NCI-H2171 treated with DMSO at 0.1 percent for 48 hours (cell line): Measurements from ENCODE around the gene RFPL1.
"Not testable (repeated sequence)": the region's sequence is repeated elsewhere in the genome, so short reads cannot be mapped to it uniquely, and the experiment has no call there.

Source experiments
- DNase-seq: peaks from one replicate; lab custom pipeline; 2025; lab: John Stamatoyannopoulos, UW

The RFPL1 gene

DNA sequence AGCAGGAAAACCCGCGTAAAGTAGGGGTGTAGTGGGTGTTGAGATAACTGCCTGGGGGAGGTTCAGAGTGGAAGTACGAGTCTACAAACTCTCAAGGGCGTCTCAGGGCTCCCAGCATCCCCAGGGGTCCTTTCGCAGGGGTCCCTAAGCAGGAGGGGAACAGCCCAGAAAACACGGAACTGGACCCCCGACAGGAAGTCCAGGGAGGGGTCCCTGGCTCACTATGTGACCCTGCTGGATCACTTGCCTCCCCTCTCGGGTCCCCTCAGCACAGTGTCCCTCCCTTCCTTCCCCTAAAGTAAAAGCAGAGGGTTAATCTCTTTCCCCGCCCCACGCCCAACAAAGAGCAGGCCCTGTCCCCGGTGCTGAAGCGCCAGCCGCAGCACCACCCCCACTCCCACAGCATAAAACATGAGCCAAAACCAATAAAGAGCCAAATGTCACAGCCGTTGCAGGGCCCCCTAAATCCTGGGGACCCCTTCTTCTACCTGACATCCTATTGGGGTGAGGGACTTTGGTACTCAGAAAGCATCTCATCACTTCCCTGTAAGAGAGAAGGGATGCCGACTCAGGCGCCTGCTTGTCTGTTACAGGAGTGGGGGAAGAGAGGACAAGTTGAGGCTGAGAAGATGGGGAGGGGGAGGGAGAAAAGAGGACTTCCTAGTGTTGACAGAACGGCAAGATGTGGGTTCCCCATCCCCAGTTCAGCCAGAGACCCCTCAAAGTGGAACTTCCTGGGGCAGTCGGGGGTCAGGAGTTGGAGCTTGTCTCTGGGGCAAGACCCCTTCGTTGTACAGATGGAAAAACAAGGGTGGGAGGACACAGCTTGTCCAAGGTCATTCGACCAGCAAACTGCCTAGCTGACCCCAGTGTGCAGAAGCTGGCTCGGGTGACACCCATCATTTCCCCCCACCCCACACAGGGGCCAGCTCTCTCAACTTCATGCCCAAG lies 40.2 kb downstream of the RFPL1 start:
- no peak for DNase-seq

DNA sequence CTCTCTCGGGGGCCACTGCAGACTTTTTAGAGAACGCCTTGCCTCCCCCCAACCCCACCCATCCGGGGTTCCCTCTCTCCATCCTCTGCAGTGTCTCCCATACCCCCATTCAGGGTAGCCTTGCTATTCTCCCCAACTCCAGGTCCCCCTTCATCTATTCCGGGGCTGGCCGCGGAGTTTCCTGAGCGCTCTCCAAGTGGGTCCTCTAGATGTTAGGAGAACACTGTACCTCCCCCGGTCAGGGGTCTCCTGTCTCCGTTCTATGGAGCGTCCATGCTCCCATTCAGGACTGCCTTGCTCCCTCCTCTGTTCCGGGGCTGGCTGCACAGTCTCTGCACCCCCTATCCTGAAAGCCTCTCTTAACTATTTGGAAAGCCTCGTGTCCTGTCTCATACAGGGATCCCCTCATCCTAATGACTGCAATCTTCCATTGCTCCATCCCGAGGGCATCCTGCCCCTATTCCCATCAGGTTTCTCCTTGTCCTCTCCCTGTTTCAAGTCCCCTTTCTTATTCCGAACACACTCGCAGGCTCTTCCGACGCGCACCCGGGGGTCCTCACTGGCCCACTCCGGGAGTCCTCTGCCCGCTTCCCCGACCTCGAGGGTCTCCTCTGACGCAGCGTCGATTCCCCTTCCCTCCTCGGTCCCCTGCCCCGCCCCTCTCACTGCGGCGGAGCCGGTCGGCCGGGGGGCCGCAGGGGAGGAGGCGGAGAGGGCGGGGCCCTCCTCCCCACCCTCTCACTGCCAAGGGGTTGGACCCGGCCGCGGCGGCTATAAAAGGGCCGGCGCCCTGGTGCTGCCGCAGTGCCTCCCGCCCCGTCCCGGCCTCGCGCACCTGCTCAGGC lies 41.3 kb downstream of the RFPL1 start, which contains the start of gene NEFH:
Gene NEFH, plus strand, starts transcription at position 802 of the 845 bp plus-strand sequence. CDS start 45 bp downstream, outside the sequence.
- no peak for DNase-seq

DNA sequence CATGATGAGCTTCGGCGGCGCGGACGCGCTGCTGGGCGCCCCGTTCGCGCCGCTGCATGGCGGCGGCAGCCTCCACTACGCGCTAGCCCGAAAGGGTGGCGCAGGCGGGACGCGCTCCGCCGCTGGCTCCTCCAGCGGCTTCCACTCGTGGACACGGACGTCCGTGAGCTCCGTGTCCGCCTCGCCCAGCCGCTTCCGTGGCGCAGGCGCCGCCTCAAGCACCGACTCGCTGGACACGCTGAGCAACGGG lies 41.8 kb downstream of the RFPL1 start:
- no peak for DNase-seq

DNA sequence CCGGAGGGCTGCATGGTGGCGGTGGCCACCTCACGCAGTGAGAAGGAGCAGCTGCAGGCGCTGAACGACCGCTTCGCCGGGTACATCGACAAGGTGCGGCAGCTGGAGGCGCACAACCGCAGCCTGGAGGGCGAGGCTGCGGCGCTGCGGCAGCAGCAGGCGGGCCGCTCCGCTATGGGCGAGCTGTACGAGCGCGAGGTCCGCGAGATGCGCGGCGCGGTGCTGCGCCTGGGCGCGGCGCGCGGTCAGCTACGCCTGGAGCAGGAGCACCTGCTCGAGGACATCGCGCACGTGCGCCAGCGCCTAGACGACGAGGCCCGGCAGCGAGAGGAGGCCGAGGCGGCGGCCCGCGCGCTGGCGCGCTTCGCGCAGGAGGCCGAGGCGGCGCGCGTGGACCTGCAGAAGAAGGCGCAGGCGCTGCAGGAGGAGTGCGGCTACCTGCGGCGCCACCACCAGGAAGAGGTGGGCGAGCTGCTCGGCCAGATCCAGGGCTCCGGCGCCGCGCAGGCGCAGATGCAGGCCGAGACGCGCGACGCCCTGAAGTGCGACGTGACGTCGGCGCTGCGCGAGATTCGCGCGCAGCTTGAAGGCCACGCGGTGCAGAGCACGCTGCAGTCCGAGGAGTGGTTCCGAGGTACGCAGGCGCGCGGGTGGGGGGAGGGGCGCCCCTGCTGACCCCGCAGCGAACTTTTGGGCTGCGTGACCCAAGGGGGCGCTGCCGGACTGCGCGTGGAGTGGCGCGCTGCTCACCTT lies 42.3 kb downstream of the RFPL1 start:
- DNase-seq: no peak

DNA sequence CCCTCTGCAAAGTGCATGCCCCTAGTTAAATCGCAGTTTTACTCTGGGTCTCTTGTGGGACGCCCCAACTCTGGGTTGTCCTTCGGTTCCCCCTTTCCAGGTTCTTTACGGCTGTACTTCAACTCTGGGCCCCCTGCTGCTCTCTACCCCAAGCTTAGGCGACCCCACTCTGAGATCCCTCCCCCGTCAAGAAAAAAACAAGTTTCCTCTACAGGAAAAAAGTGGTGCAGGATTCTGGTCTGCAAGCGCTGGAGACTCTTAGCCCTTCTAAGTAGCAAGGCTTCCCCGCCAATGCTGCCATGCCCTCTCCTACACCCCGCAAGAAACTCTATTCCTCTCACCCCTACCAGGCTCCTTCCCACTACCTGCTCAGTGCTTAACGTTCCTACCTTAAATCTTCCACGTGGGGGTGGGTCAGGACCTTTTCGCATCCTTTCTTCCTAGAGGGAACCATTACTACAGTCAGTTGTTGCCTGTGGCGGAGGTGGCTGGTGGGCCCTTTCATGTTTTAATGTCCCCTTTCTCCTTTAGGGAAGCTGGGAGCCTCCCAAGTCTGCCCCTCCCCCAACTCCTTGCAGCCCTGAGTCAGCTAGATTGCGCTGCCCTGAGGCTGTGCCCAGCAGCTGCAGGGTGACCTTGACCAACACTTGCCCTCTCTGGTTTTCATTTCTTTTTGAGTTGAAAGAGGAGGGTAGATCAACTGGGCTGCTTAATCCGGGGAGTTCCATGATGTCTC lies 43.0 kb downstream of the RFPL1 start:
- DNase-seq: no peak

DNA sequence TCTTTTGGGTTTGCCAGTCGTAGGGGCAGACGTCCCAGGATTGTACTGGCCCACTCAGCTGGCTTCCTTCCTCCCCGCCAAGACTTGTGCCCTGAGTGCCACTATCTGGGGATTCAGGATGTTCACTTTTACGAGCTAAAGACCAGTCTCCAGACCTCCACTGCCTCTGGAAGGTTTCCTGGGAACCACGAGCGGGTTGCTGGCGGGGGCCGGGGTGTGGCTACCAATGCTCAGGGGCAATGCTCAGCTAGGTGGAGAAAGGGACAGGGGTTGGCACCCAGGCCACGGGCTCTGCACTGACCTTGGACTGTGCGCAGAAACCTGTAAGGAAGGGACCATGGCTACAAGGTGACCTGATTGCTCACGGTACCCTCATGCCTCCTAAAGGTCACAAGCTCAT lies 43.9 kb downstream of the RFPL1 start:
- DNase-seq: no peak

DNA sequence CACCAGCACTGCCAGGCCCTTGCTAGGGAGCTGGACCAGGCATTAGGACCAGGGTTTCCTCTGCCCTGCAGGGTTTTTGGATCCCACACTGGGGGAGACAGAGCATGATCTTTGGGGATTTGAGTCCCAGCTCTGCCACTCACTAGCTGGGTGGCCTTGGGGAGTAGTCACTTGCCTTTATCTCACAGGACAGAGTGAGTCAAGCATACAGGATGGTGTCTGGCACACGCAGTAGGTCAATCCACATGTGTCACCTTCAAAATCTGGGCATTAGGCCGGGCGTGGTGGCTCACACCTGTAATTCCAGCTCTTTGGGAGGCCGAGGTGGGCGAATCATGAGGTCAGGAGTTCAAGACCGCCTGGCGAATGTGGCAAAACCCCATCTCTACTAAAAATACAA lies 44.3 kb downstream of the RFPL1 start:
- no peak for DNase-seq

DNA sequence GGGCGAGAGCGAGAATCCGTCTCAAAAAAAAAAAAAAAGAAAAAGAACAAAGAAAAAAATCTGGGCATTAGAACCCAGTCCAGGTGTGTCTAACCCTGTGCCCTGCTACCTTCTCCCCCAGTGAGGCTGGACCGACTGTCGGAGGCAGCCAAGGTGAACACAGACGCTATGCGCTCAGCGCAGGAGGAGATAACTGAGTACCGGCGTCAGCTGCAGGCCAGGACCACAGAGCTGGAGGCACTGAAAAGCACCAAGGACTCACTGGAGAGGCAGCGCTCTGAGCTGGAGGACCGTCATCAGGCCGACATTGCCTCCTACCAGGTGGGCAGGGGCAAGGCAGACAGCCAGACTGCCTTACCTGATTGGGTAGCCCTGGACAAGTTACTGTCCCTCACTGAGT lies 44.9 kb downstream of the RFPL1 start:
- DNase-seq: no peak

DNA sequence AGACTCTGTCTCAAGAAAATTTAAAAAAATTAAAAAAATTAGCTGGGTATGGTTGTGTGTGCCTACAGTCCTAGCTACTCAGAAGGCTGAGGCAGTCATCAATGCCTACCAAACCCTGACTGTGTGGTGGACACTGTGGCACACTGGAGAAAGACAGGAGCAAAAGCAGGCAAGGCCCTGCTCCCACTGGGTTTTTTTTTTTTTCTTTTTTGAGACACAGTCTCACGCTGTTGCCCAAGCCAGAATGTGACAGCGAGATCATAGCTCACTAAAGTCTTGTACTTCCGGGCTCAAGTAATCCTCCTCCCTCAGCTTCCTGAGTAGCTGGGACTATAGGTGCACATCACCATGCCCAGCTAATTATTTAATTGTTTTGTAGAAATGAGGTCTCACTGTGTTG lies 46.3 kb downstream of the RFPL1 start:
- no peak for DNase-seq

DNA sequence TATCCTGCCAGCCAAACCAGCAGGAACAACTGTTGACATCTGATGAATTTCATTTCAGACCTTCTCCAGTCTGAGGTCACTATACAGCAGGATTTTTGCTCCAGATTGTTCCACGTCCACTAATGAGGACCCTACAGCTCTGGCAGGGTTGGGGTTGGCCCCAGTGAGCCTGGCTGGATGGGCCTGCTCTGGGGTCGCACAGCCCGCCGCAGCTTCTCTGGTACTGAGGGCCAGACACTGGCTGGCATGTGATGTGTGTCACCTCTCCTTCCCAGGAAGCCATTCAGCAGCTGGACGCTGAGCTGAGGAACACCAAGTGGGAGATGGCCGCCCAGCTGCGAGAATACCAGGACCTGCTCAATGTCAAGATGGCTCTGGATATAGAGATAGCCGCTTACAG lies 47.1 kb downstream of the RFPL1 start:
- no peak for DNase-seq

DNA sequence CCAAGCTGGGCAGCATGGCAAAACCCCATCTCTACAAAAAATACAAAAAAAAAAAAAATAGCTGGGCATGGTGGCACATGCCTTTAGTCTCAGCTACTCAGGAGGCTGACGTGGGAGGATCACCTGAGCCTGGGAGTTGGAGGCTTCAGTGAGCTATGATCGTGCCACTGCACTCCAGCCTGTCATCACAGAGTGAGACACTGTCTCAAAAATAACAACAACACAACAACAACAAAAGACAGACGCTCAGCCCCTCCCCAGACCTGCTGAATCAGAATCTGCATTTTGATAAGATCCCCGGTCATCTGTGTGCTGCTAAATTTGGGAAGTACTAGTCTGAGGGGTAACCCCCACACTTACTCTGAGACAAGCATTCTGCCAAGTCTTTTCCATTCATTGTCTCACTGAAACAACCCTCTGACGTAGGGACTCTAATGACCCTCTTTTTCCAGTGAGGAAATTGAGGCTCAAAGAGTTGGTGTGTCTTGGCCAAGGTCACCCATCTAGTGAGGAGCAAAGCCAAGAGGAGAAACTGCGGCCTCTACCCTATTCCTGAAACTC lies 49.1 kb downstream of the RFPL1 start:
- DNase-seq: no peak

DNA sequence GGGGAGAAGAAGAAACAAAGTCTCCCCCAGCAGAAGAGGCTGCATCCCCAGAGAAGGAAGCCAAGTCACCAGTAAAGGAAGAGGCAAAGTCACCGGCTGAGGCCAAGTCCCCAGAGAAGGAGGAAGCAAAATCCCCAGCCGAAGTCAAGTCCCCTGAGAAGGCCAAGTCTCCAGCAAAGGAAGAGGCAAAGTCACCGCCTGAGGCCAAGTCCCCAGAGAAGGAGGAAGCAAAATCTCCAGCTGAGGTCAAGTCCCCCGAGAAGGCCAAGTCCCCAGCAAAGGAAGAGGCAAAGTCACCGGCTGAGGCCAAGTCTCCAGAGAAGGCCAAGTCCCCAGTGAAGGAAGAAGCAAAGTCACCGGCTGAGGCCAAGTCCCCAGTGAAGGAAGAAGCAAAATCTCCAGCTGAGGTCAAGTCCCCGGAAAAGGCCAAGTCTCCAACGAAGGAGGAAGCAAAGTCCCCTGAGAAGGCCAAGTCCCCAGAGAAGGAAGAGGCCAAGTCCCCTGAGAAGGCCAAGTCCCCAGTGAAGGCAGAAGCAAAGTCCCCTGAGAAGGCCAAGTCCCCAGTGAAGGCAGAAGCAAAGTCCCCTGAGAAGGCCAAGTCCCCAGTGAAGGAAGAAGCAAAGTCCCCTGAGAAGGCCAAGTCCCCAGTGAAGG lies 50.9 kb downstream of the RFPL1 start:
- not testable (repeated sequence) for DNase-seq

DNA sequence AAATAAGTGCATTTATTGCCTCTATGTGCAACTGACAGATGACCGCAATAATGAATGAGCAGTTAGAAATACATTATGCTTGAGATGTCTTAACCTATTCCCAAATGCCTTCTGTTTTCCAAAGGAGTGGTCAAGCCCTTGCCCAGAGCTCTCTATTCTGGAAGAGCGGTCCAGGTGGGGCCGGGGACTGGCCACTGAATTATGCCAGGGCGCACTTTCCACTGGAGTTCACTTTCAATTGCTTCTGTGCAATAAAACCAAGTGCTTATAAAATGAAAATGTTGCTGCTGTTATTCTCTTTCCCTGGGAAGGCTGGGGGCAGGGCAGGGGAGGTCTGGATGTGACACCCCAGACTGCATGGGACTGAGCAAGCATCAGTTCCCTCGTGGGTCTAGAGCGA lies 52.6 kb downstream of the RFPL1 start:
- no peak for DNase-seq
